Trophoblast cell (in vitro differentiated cells and primary cell): ENCODE data around the gene CBLC.

Experiments
- DNase-seq, 2 donors: peaks; one replicate each; pipeline ENCODE4 v3.0.0-alpha.2; 2016
- H2AFZ ChIP-seq: 2 replicates; pipeline ENCODE4 v1.6.1; 2013; ENCODE audit warnings: low read length, moderate library complexity, mild to moderate bottlenecking; ENCODE audit not compliant: insufficient read depth, poor library complexity
- H2AK5ac ChIP-seq: 2 replicates; pipeline ENCODE4 v1.6.1; 2013; ENCODE audit warnings: mild to moderate bottlenecking, low read length
- H2BK120ac ChIP-seq: 2 replicates; pipeline ENCODE4 v1.6.1; 2013; ENCODE audit warnings: low read length, mild to moderate bottlenecking, moderate library complexity; ENCODE audit not compliant: insufficient read depth, poor library complexity
- H2BK12ac ChIP-seq: 2 replicates; pipeline ENCODE4 v1.6.1; 2013; ENCODE audit warnings: mild to moderate bottlenecking, low read length, moderate library complexity
- H2BK5ac ChIP-seq: 2 replicates; pipeline ENCODE4 v1.6.1; 2013; ENCODE audit warnings: low read length, low read depth, moderate library complexity, mild to moderate bottlenecking; ENCODE audit not compliant: poor library complexity
- H3K14ac ChIP-seq: 2 replicates; pipeline ENCODE4 v1.6.1; 2013; ENCODE audit warnings: mild to moderate bottlenecking, low read length
- H3K18ac ChIP-seq: 2 replicates; pipeline ENCODE4 v1.6.1; 2013; ENCODE audit warnings: mild to moderate bottlenecking, low read length
- H3K23ac ChIP-seq: 2 replicates; pipeline ENCODE4 v1.6.1; 2013; ENCODE audit warnings: low read length
- H3K27ac ChIP-seq: 2 replicates; pipeline ENCODE4 v1.5.1; 2013; ENCODE audit warnings: low read depth, mild to moderate bottlenecking, inconsistent platforms, low read length, moderate library complexity
- H3K27me3 ChIP-seq: 2 replicates; pipeline ENCODE4 v1.6.1; 2013; ENCODE audit warnings: inconsistent platforms, mild to moderate bottlenecking, low read length, moderate library complexity; ENCODE audit not compliant: insufficient read depth
- H3K36me3 ChIP-seq, 2 experiments: 1 replicate in 1 of 2; 2 replicates in 1 of 2; pipeline ENCODE4 v1.6.1; 2013; ENCODE audit warnings: low read length in 2 of 2, mild to moderate bottlenecking in 2 of 2, moderate library complexity in 1 of 2; ENCODE audit not compliant: insufficient read depth in 2 of 2, control insufficient read depth in 1 of 2
- H3K4ac ChIP-seq: 2 replicates; pipeline ENCODE4 v1.6.1; 2013; ENCODE audit warnings: low read depth, mild to moderate bottlenecking, low read length, moderate library complexity
- H3K4me1 ChIP-seq, 2 experiments: 1 replicate in 1 of 2; 2 replicates in 1 of 2; pipeline ENCODE4 v1.6.1; 2013; ENCODE audit warnings: low read length in 2 of 2, mild to moderate bottlenecking in 2 of 2, moderate library complexity in 1 of 2; ENCODE audit not compliant: insufficient read depth in 2 of 2, control insufficient read depth in 1 of 2
- H3K4me2 ChIP-seq: 2 replicates; pipeline ENCODE4 v1.6.1; 2013; ENCODE audit warnings: inconsistent platforms, mild to moderate bottlenecking, low read length, moderate library complexity
- H3K4me3 ChIP-seq: 2 replicates; pipeline ENCODE4 v1.5.1; 2013; ENCODE audit warnings: mild to moderate bottlenecking, low read depth, low read length, inconsistent platforms
- H3K79me1 ChIP-seq: one replicate; pipeline ENCODE4 v1.6.1; 2013; ENCODE audit warnings: low read length
- H3K79me2 ChIP-seq: 2 replicates; pipeline ENCODE4 v1.6.1; 2013; ENCODE audit warnings: low read length, mild to moderate bottlenecking; ENCODE audit not compliant: control insufficient read depth, insufficient read depth, poor library complexity
- H3K9ac ChIP-seq: 2 replicates; pipeline ENCODE4 v1.6.1; 2013; ENCODE audit warnings: mild to moderate bottlenecking, low read length
- H3K9me3 ChIP-seq: 2 replicates; pipeline ENCODE4 v1.6.1; 2013; ENCODE audit warnings: low read depth, mild to moderate bottlenecking, control low read depth, inconsistent platforms, low read length; ENCODE audit not compliant: insufficient read depth
- H4K12ac ChIP-seq: 2 replicates; pipeline ENCODE4 v1.6.1; 2013; ENCODE audit warnings: low read depth, mild to moderate bottlenecking, low read length, moderate library complexity
- H4K8ac ChIP-seq: 2 replicates; pipeline ENCODE4 v1.6.1; 2013; ENCODE audit warnings: low read depth, mild to moderate bottlenecking, low read length, moderate library complexity
- H4K91ac ChIP-seq: one replicate; pipeline ENCODE4 v1.6.1; 2013; ENCODE audit warnings: low read depth, mild to moderate bottlenecking, low read length, moderate library complexity
- WGBS: extraction: QIAGEN DNeasy Blood & Tissue Kit; methylation state at CpG from one replicate; pipeline ENCODE4 v1.1.7; 2013; ENCODE audit warnings: missing lambda C conversion rate; ENCODE audit not compliant: insufficient read length, insufficient coverage; ENCODE audit errors: extremely low coverage; 5-methylcytosine and 5-hydroxymethylcytosine counted together

CBLC gene

DNA sequence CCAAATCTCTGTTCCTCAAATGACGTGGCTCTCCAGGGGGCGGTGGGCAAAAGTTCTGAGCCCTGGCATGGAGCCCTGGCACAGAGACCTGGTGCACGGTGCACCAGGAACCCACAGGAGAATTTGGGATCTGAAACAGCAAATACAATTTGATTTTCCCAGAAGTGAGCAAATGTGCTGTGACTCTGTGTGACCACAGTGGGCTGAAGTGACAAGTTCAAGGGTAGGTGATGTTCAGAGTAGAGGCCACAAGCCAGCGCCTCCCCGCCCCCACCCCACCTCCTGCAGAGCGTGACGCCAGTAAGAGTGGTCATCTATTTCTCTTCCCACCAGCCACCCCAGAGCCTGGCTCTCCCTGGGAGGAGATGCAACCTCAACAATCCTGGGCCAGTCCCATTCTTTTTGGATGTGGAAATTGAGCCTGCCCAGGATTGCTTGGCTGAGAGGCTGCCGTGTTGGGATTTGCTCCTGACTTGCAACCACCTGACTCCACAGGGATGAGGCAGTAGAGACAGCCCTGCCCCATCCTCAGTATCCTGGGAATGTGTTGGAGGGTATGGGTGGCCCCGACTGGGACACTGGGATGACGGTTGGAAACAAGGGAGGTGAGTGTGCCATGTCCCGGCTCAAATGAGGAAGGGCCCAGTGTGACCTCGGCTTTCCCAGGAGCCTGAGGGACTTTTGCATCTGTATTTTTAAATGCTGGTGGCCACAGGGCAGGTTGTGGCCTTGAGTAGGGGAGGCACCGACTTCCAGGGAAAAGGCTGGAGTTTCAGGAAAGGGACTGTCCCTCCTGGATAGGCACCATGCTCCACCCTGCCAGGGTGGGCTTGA is 40.2 kb upstream of the CBLC start:
- no peak overlapping the region for H3K4ac ChIP-seq
- H2BK5ac ChIP-seq, result no peak overlapping the region
- H3K4me1 ChIP-seq, result peaks cover 4 to 8% of the 10 kb centered on the region in 2 experiments
- H3K79me1 ChIP-seq, result peaks cover 4% of the 10 kb centered on the region
- H4K12ac ChIP-seq, result no peak overlapping the region
- no peaks in the 10 kb centered on the region for H3K79me2 ChIP-seq
- no peak overlapping the region for H3K4me3 ChIP-seq
- no peaks in the 10 kb centered on the region for H3K9me3 ChIP-seq
- no peak overlapping the region for H4K8ac ChIP-seq
- no peak overlapping the region for H3K9ac ChIP-seq
- H3K23ac ChIP-seq, result no peak overlapping the region
- H3K18ac ChIP-seq, result no peak overlapping the region
- WGBS, result no CpG with 5 or more reads among the region's 13 CpGs
- H2BK12ac ChIP-seq, result no peak overlapping the region
- H2BK120ac ChIP-seq, result no peak overlapping the region
- no peaks in the 10 kb centered on the region for H3K27me3 ChIP-seq
- no peak overlapping the region for H3K27ac ChIP-seq
- no peaks in the 10 kb centered on the region for H3K36me3 ChIP-seq
- no peak overlapping the region for H3K4me2 ChIP-seq
- DNase-seq, result no peak
- H2AFZ ChIP-seq, result no peak overlapping the region
- no peak overlapping the region for H3K14ac ChIP-seq
- no peak overlapping the region for H2AK5ac ChIP-seq
- no peak overlapping the region for H4K91ac ChIP-seq

DNA sequence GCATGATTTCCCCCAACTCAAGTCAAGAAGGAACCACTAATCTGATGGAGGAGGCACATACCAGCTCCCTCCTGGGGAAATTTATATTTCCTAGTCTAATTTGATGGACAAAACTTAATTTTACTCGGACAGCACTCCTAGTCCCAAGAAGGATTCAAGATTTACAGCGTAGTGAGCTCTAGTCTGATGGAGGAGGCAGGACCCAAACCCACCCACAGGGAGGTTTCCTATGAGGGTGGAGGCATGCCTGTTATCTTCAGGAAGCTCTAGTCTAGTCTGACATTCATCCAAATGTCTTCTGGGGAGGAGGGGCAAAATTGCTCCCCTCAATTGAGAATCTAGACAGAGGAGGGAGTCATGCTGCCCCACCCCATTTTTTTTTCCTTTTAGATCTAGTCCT is 39.6 kb upstream of the CBLC start:
- Histone ChIP-seq H3K79me1 (peaks cover 4% of the 10 kb centered on the region), H3K36me3 (no peaks in the 10 kb centered on the region), H4K91ac (no peak overlapping the region), H3K14ac (no peak overlapping the region), H4K8ac (no peak overlapping the region), H2AFZ (no peak overlapping the region), H4K12ac (no peak overlapping the region), H3K4me1 (peaks cover 7 to 12% of the 10 kb centered on the region in 2 experiments), H3K4me2 (no peak overlapping the region), H3K27ac (no peak overlapping the region), H3K4me3 (no peak overlapping the region), H2AK5ac (no peak overlapping the region), H3K79me2 (no peaks in the 10 kb centered on the region), H3K9ac (no peak overlapping the region), H2BK5ac (no peak overlapping the region), H2BK12ac (no peak overlapping the region), H3K27me3 (no peaks in the 10 kb centered on the region), H3K4ac (no peak overlapping the region), H2BK120ac (no peak overlapping the region), H3K23ac (no peak overlapping the region), H3K18ac (no peak overlapping the region), H3K9me3 (no peaks in the 10 kb centered on the region)
- WGBS, result no CpG with 5 or more reads among the region's 2 CpGs
- no peak for DNase-seq

DNA sequence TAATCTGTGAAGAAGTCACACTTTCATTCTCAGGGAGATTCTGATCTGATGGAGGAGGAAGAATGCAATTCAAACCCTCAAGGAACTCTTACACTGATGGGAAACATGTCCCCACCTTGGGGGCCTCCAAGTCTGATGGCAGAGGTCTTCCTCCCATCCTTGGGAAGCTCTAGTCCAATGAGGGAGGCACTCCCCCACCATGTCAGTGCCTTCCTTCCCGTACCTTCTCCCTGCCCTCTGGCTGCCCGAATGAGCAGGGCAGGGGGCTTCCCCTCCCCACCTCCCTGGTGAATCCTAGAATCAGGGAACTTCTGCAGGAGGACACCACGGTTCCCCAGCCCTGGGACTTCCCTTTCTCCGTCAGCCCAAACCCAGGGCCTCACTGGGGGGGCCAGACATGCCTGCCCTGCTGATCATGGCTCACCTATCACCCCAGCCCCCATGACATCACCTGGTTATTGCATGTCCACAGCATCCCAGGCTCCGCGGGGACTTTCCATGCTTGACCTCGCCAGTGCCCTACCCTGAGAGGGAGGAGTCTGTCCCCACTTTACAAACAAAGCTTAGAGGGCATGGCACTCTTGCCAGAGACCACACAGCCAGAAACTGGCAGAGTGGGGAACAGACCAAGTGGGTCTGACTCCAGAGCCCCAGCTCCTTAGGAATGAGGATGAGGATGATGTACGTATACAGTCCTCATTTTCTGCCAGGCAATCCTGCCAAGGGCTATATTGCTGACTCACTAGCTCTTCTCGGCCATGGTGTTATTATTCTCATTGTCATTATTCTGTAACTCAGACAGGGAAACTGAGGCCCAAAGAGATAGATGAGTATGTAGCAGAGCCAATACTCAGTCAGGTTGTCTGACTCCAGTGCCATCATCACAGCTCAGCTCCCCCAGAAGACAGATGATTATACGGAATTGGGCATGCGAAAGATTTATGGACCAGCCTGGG is 38.8 kb upstream of the CBLC start:
- no peak overlapping the region for H3K4ac ChIP-seq
- no peaks in the 10 kb centered on the region for H3K79me2 ChIP-seq
- no peaks in the 10 kb centered on the region for H3K36me3 ChIP-seq
- H3K27ac ChIP-seq, result no peak overlapping the region
- H2BK120ac ChIP-seq, result no peak overlapping the region
- H3K79me1 ChIP-seq, result peaks cover 4% of the 10 kb centered on the region
- H3K27me3 ChIP-seq, result no peaks in the 10 kb centered on the region
- peaks cover 7 to 12% of the 10 kb centered on the region in 2 experiments for H3K4me1 ChIP-seq
- H3K4me3 ChIP-seq, result peak overlapping the region; percentile 9
- DNase-seq, result peak; percentile 48 to 54
- no peak overlapping the region for H3K9ac ChIP-seq
- H2BK5ac ChIP-seq, result no peak overlapping the region
- no peak overlapping the region for H4K12ac ChIP-seq
- no peak overlapping the region for H3K4me2 ChIP-seq
- no peak overlapping the region for H3K14ac ChIP-seq
- no peak overlapping the region for H2AFZ ChIP-seq
- no CpG with 5 or more reads among the region's 11 CpGs for WGBS
- no peak overlapping the region for H3K18ac ChIP-seq
- no peak overlapping the region for H4K8ac ChIP-seq
- H3K9me3 ChIP-seq, result no peaks in the 10 kb centered on the region
- no peak overlapping the region for H4K91ac ChIP-seq
- peak overlapping the region; percentile 45 for H2BK12ac ChIP-seq
- H3K23ac ChIP-seq, result no peak overlapping the region
- no peak overlapping the region for H2AK5ac ChIP-seq

DNA sequence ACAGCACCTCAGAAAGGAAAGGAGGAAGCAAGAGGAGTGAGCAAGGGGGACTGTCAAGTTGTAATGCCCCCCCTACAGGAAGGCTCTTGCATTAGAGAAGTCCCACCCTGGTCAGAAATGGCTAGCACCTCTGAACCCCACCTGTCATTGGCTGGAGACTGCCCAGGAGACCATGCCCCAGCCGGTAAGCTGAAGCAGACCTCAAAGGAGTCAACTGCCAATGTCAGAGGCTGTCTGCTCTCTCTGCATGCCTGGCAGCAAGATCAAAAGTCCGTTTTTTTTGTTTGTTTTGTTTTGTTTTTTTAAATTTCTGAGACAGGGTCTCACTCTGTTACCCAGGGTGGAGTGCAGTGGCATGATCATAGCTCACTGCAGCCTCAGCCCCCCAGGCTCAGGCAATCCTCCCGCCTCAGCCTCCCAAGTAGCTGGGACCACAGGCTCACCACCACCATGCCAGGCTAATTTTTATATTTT is 37.3 kb upstream of the CBLC start:
- no peaks in the 10 kb centered on the region for H3K9me3 ChIP-seq
- H4K12ac ChIP-seq, result no peak overlapping the region
- H3K79me1 ChIP-seq, result peaks cover 4% of the 10 kb centered on the region
- no peak overlapping the region for H2AFZ ChIP-seq
- no peaks in the 10 kb centered on the region for H3K79me2 ChIP-seq
- no peak overlapping the region for H2BK120ac ChIP-seq
- H2BK5ac ChIP-seq, result no peak overlapping the region
- no CpG with 5 or more reads among the region's 3 CpGs for WGBS
- H3K18ac ChIP-seq, result no peak overlapping the region
- no peak overlapping the region for H2BK12ac ChIP-seq
- no peaks in the 10 kb centered on the region for H3K27me3 ChIP-seq
- no peak overlapping the region for H3K4ac ChIP-seq
- H3K23ac ChIP-seq, result no peak overlapping the region
- no peak overlapping the region for H3K27ac ChIP-seq
- H3K4me1 ChIP-seq, result peaks cover 7 to 12% of the 10 kb centered on the region in 2 experiments
- no peak overlapping the region for H4K8ac ChIP-seq
- no peak overlapping the region for H3K9ac ChIP-seq
- H3K4me3 ChIP-seq, result no peak overlapping the region
- H4K91ac ChIP-seq, result no peak overlapping the region
- H2AK5ac ChIP-seq, result no peak overlapping the region
- H3K14ac ChIP-seq, result no peak overlapping the region
- H3K36me3 ChIP-seq, result no peaks in the 10 kb centered on the region
- no peak overlapping the region for H3K4me2 ChIP-seq
- no peak for DNase-seq
